ENCODE measurements around the gene TUBGCP6.

DNA sequence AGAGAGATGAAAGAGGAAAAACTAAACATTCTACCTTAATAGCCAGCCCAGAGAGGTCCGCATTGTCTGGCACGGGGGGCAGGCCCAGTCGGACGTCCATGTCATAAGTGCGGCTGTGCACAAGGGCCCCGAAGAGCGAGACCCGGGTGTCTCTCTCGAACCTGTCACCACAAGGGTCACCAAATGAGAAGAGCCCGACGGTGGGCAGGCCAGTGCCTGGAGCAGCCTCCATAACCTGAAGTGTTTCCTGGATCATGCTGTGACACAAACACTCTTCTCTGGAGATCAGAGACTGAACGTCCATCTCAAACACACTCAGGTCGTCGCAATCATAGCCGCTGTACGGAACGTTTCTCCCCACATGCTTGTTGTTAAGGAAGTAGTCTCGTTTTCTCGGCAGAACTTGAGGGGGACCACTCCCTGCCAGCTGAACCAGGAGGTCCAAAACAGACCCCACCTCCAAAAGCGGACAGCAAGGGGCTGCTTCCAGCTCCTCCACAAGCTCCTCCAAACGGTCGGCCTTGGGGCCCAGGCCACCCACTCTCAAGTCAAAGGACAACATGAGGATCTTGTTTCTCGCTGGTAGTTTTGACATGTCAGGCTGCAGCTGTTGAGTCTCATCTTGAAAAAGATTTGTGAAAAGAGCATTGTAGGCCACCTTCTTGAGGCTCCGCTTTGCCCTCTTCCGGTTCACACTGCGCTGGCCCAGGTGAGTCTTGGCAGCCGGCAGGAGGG lies 971 bp downstream of the TUBGCP6 start:
- TF ChIP-seq, protein P1, sequence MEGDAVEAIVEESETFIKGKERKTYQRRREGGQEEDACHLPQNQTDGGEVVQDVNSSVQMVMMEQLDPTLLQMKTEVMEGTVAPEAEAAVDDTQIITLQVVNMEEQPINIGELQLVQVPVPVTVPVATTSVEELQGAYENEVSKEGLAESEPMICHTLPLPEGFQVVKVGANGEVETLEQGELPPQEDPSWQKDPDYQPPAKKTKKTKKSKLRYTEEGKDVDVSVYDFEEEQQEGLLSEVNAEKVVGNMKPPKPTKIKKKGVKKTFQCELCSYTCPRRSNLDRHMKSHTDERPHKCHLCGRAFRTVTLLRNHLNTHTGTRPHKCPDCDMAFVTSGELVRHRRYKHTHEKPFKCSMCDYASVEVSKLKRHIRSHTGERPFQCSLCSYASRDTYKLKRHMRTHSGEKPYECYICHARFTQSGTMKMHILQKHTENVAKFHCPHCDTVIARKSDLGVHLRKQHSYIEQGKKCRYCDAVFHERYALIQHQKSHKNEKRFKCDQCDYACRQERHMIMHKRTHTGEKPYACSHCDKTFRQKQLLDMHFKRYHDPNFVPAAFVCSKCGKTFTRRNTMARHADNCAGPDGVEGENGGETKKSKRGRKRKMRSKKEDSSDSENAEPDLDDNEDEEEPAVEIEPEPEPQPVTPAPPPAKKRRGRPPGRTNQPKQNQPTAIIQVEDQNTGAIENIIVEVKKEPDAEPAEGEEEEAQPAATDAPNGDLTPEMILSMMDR (IDR thresholded peaks at IDR 0.05; ENCODE audit: poor library complexity, severe bottlenecking) = no peak
- TF ChIP-seq POLR2AphosphoS5 (IDR thresholded peaks at IDR 0.05) (no peak), EP300 (conservative IDR thresholded peaks at IDR 0.05; ENCODE audit: poor library complexity, severe bottlenecking) (no peak), MXI1 (conservative IDR thresholded peaks at IDR 0.05; ENCODE audit: poor library complexity, severe bottlenecking) (no peak), RAD21 (conservative IDR thresholded peaks at IDR 0.05) (no peak)
- TF ChIP-seq, protein P2, sequence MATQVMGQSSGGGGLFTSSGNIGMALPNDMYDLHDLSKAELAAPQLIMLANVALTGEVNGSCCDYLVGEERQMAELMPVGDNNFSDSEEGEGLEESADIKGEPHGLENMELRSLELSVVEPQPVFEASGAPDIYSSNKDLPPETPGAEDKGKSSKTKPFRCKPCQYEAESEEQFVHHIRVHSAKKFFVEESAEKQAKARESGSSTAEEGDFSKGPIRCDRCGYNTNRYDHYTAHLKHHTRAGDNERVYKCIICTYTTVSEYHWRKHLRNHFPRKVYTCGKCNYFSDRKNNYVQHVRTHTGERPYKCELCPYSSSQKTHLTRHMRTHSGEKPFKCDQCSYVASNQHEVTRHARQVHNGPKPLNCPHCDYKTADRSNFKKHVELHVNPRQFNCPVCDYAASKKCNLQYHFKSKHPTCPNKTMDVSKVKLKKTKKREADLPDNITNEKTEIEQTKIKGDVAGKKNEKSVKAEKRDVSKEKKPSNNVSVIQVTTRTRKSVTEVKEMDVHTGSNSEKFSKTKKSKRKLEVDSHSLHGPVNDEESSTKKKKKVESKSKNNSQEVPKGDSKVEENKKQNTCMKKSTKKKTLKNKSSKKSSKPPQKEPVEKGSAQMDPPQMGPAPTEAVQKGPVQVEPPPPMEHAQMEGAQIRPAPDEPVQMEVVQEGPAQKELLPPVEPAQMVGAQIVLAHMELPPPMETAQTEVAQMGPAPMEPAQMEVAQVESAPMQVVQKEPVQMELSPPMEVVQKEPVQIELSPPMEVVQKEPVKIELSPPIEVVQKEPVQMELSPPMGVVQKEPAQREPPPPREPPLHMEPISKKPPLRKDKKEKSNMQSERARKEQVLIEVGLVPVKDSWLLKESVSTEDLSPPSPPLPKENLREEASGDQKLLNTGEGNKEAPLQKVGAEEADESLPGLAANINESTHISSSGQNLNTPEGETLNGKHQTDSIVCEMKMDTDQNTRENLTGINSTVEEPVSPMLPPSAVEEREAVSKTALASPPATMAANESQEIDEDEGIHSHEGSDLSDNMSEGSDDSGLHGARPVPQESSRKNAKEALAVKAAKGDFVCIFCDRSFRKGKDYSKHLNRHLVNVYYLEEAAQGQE (IDR thresholded peaks at IDR 0.05; ENCODE audit: borderline replicate concordance) = no peak

Measured in neural cell (in vitro differentiated cells).